GM12801 (cell line): ENCODE results near the gene STK17B.

Source experiments
- TF ChIP-seq, protein P1 (sequence below): IDR thresholded peaks from one replicate; pipeline ENCODE4 v1.5.1; 2011; ENCODE audit warnings: control low read depth; ENCODE audit not compliant: insufficient read length; ENCODE audit errors: extremely low read depth

Gene STK17B

GRCh38 chr2:196108604-196109003, 62.8 kb downstream of the STK17B start:
- TF ChIP-seq, protein P1, sequence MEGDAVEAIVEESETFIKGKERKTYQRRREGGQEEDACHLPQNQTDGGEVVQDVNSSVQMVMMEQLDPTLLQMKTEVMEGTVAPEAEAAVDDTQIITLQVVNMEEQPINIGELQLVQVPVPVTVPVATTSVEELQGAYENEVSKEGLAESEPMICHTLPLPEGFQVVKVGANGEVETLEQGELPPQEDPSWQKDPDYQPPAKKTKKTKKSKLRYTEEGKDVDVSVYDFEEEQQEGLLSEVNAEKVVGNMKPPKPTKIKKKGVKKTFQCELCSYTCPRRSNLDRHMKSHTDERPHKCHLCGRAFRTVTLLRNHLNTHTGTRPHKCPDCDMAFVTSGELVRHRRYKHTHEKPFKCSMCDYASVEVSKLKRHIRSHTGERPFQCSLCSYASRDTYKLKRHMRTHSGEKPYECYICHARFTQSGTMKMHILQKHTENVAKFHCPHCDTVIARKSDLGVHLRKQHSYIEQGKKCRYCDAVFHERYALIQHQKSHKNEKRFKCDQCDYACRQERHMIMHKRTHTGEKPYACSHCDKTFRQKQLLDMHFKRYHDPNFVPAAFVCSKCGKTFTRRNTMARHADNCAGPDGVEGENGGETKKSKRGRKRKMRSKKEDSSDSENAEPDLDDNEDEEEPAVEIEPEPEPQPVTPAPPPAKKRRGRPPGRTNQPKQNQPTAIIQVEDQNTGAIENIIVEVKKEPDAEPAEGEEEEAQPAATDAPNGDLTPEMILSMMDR, result no peak

DNA sequence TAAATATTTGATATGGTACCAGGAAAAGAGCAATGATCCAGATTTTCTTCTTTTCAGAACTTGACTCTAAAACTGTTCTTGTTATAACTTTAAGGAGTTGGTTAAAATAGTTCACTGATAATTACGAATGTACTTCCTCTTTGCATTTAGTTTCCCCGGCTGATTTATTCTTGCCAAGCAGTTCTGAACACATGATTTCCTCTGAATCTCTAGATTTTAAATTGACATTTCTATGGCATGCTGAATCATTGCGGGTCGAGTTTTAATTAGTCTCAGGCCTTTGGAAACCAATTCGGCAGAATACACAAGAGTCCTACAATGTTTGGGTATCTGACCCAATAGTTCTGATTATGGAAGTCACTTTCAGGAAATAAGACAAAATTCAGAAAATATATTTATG, 65.4 kb downstream of the STK17B start:
- TF ChIP-seq, protein P1, result no peak

GRCh38 chr2:196104066-196104465, 67.3 kb downstream of the STK17B start:
- TF ChIP-seq, protein P1, result no peak

DNA sequence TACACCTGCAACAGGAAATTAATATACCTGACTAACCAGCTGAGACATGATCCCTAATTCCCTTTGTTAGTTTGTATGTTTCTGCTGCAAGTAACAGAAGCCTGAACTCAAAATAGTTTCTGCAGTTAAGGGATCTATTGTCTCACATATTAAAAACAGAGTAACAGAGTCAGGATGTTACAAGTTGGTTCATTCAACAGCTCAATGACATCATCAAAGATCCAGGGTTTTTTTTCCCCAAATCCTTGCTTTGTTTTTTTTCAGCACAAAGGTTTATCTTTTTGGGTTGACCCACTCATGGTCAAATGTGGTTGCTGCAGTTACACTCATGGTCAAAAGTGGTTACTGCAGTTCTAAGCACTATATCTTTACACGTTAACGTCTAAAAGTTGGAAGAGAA, 67.8 kb downstream of the STK17B start:
- TF ChIP-seq, protein P1, result no peak

DNA sequence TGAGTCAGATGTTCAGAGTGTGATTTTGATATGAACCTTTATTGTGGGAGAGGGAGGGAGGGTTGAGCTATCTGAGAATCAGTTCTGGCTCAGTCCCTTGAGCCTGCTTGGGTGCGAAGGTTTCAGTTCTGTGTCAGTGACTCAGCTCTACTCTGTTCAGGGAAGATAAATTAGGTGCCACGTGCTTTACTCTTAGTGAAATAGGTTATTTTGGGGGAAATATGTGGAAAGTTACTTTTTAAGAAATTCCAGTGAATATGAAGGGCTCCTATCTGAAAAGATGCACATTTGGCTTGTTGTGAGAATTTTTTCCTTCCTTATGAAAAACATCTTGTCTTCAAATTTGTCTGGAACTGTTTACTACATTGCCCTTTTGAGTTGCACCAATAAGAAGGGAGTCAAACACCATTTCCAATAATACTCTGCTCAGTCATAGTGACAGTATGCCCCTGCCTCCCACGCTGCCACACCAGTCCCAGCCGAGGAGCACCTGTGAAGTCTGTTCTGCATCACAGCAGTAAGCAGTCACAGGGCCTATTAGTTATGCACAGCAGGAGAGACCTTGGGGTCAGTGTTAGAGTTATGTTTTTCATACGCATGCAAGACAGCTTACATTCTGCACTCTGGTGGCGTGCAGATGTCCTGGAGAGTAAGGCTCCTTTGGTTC, 69.9 kb downstream of the STK17B start:
- TF ChIP-seq, protein P1, result no peak

- TF ChIP-seq, protein P1, result no peak
Observed at GRCh38 chr2:196099916-196100315, 71.5 kb downstream of the STK17B start.

- TF ChIP-seq, protein P1, result no peak
Observed at GRCh38 chr2:196097864-196098660, 73.3 kb downstream of the STK17B start.
